ENCODE results near the gene SCUBE3.

GRCh38 chr6:35186571-35186970, 27.2 kb upstream of the SCUBE3 start:
- TF ChIP-seq CTCF (conservative IDR thresholded peaks at IDR 0.05) = no peak
- TF ChIP-seq EZH2 (IDR thresholded peaks at IDR 0.05; ENCODE audit: low read depth) = no peak
